ENCODE measurements around the gene RBPJL. TPM values are rescaled to one million over a fixed set of nuclear protein-coding genes. Genes with fewer than 3 reads are reported as not detected.

The RBPJL gene
- total RNA-seq, 4 donors from 2014 or later: not detected

GRCh38 chr20:45329497-45330319, 23.1 kb downstream of the RBPJL start:
- TF ChIP-seq EP300 (IDR thresholded peaks at IDR 0.05) (no peak), POLR2A (IDR thresholded peaks at IDR 0.05) (no peak), POLR2AphosphoS5 (IDR thresholded peaks at IDR 0.05) (no peak), CTCF (IDR thresholded peaks at IDR 0.05) (no peak)
- Histone ChIP-seq H3K4me1 (no peaks in the 10 kb centered on the region), H3K36me3 (peaks cover 0 to 91% of the 10 kb centered on the region in 2 donors), H3K27ac (peak overlapping the region in 1 of 4 donors; percentile 0), H3K27me3 (no peaks in the 10 kb centered on the region), H3K4me3 (no peak overlapping the region), H3K9me3 (no peaks in the 10 kb centered on the region)
- 76 to 88% methylated on average over 2 of the region's 7 CpGs for WGBS, 2 donors (ENCODE audit: low coverage in 1 of 2)
- no peak for ATAC-seq

- H3K36me3 ChIP-seq: peaks cover 0 to 91% of the 10 kb centered on the region in 2 donors
- TF ChIP-seq POLR2A (IDR thresholded peaks at IDR 0.05) (no peak), EP300 (IDR thresholded peaks at IDR 0.05) (no peak)
- no peak overlapping the region for H3K4me3 ChIP-seq
- WGBS, 2 donors (ENCODE audit: low coverage in 1 of 2): 100% methylated on average over 1 of the region's 3 CpGs; no CpG with 5 or more reads in 1 of the 2 donors
- H3K27ac ChIP-seq: peak overlapping the region in 1 of 4 donors; percentile 0
- H3K9me3 ChIP-seq: no peaks in the 10 kb centered on the region
- ATAC-seq: no peak
- no peaks in the 10 kb centered on the region for H3K4me1 ChIP-seq
- no peaks in the 10 kb centered on the region for H3K27me3 ChIP-seq
Measured at GRCh38 chr20:45330476-45330875, 23.8 kb downstream of the RBPJL start.

- H3K36me3 ChIP-seq: peaks cover 0 to 32% of the 10 kb centered on the region in 2 donors
- peak; percentile 81 for ATAC-seq
- 31 to 72% methylated on average over 3 to 8 of the region's 11 CpGs for WGBS, 2 donors (ENCODE audit: low coverage in 1 of 2)
- no peaks in the 10 kb centered on the region for H3K9me3 ChIP-seq
- H3K27me3 ChIP-seq: no peaks in the 10 kb centered on the region
- H3K4me1 ChIP-seq: peaks cover 14 to 60% (median 39%) of the 10 kb centered on the region in 3 donors
- TF ChIP-seq EP300 (IDR thresholded peaks at IDR 0.05) (no peak), POLR2AphosphoS5 (IDR thresholded peaks at IDR 0.05) (peak; percentile 88), POLR2A (IDR thresholded peaks at IDR 0.05) (no peak)
- H3K4me3 ChIP-seq: no peak overlapping the region
- H3K27ac ChIP-seq: peak overlapping the region; percentile 67 to 96 (median 95)
Measured at GRCh38 chr20:45336530-45337366, 30.1 kb downstream of the RBPJL start.

- 31 to 50% methylated on average over 1 to 5 of the region's 15 CpGs for WGBS, 2 donors (ENCODE audit: low coverage in 1 of 2)
- peak; percentile 77 for ATAC-seq
- peaks cover 0 to 24% of the 10 kb centered on the region in 2 donors for H3K36me3 ChIP-seq
- H3K27me3 ChIP-seq: no peaks in the 10 kb centered on the region
- H3K4me3 ChIP-seq: no peak overlapping the region
- H3K4me1 ChIP-seq: peaks cover 14 to 68% (median 47%) of the 10 kb centered on the region in 3 donors
- TF ChIP-seq EP300 (IDR thresholded peaks at IDR 0.05) (no peak), CTCF (IDR thresholded peaks at IDR 0.05) (no peak), POLR2A (IDR thresholded peaks at IDR 0.05) (no peak), POLR2AphosphoS5 (IDR thresholded peaks at IDR 0.05) (peak; percentile 93)
- H3K27ac ChIP-seq: peak overlapping the region; percentile 67 to 96 (median 95)
- no peaks in the 10 kb centered on the region for H3K9me3 ChIP-seq
Measured at GRCh38 chr20:45337367-45338120, 30.9 kb downstream of the RBPJL start.

- no peak for TF ChIP-seq EP300 (IDR thresholded peaks at IDR 0.05)
- no peak for TF ChIP-seq CTCF (IDR thresholded peaks at IDR 0.05)
- no peak for ATAC-seq
- 77 to 88% methylated on average over 7 to 9 of the region's 11 CpGs for WGBS, 2 donors (ENCODE audit: low coverage in 1 of 2)
- Histone ChIP-seq H3K36me3 (peaks cover 0 to 17% of the 10 kb centered on the region in 2 donors), H3K4me1 (peaks cover 15 to 77% (median 55%) of the 10 kb centered on the region in 3 donors), H3K9me3 (no peaks in the 10 kb centered on the region), H3K27me3 (no peaks in the 10 kb centered on the region), H3K27ac (peak overlapping the region; percentile 67 to 96 (median 95)), H3K4me3 (no peak overlapping the region)
Measured at GRCh38 chr20:45338121-45339030, 31.7 kb downstream of the RBPJL start.

Data from gastroesophageal sphincter (tissue), 4 donors.